HG03439 (cell line): ENCODE measurements around the gene PPM1K.
"Not testable (repeated sequence)": the region's sequence is repeated elsewhere in the genome, so short reads cannot be mapped to it uniquely, and the experiment has no call there.

Experiments
- ATAC-seq: cut with Tn5 transposase; IDR thresholded peaks from one replicate; pipeline ENCODE4 v1.9.1; 2021; ENCODE audit warnings: mild to moderate bottlenecking, moderate library complexity; ENCODE audit not compliant: unreplicated experiment

PPM1K gene

GRCh38 chr4:88284439-88285234, at the start of gene PPM1K:
PPM1K (minus strand) TSS chr4:88284561; CDS start chr4:88278583, 5,978 bp downstream.
- ATAC-seq = peak; percentile 89

- no peak for ATAC-seq
Measured at GRCh38 chr4:88333741-88334405, 49.5 kb upstream of the PPM1K start.

GRCh38 chr4:88327665-88328064, 43.3 kb upstream of the PPM1K start:
- no peak for ATAC-seq

GRCh38 chr4:88320780-88321373, 36.5 kb upstream of the PPM1K start:
- peak; percentile 99 for ATAC-seq

GRCh38 chr4:88320224-88320779, 35.9 kb upstream of the PPM1K start:
- ATAC-seq = peak; percentile 60

GRCh38 chr4:88318751-88319350, 34.5 kb upstream of the PPM1K start:
- ATAC-seq = no peak

GRCh38 chr4:88315460-88316017, 31.2 kb upstream of the PPM1K start:
- no peak for ATAC-seq

- not testable (repeated sequence) for ATAC-seq
Measured at GRCh38 chr4:88313088-88313624, 28.8 kb upstream of the PPM1K start.

DNA sequence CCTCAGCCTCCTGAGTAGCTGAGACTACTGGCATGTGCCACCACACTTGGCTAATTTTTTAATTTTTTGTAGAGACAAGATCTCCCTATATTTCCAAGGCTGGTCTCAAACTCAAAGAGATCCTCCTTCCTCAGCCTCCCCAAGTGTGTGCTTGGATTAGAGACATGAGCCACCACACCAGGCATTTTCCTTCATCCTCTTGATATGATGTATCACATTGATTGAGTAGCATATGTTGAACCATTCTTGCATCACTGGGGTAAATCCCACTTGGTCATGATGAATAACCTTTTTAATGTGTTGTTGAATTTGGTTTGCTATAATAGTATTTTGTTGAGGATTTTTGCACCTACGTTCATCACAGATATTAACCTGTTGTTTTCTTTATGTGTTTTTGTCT, 24.2 kb upstream of the PPM1K start:
- no peak for ATAC-seq

DNA sequence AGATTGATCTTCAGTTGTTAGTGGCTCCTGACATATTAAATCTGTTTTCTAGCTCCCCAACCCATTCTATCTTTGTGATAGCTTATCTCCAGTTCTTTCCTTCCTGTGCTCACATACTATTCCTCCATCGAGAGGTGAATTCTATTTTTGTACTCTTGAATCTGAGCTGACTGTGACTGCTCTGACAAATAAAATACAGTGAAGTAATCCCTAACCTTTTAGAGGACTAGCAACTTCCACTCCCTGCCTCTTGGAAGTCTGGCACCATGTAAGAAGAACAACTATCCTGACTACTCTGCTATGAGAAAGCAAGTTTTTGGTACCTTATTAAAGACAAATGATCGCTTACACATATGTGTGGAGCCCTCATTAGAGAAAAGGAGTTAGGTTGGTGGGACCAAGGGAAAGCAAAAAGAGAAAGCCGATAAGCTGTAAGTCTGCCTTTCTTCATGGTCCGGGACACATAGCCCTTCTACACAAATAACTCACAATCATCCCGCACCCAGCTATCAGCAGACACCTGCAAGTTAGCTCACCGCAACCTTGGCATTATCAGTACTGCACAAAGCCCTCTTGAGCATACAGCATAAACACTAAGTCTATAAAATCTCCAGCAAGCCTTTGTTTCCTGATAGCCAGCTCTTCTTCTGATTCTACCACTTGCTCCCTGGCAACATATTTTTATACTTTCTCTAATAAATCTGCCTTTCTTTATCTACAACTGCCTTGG, 13.5 kb upstream of the PPM1K start:
- no peak for ATAC-seq

- ATAC-seq = no peak
Measured at GRCh38 chr4:88297212-88297516, 12.8 kb upstream of the PPM1K start.

GRCh38 chr4:88296413-88297211, 12.3 kb upstream of the PPM1K start:
- ATAC-seq = no peak

DNA sequence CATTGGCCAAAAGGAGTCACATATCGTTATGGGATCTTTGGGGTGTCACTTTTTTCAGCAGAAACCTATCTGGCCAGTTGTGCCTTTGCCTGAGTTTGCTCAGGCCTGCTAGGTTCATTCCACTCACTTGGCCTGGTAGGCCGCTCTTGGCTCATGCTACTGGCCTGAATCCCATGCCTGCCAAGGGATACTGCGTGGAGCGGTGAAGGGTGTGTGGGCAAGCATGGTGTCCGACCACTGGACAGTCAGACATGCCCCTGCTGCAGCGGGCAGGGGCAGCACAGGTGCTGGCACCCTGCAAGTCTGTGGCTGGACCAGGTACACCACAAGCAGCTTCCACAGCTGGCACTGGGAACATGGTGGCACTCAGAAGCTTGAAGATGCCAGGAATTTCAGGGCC, 11.3 kb upstream of the PPM1K start:
- ATAC-seq = no peak

- no peak for ATAC-seq
Measured at GRCh38 chr4:88291003-88291402, 6.6 kb upstream of the PPM1K start.

- ATAC-seq = no peak
Measured at GRCh38 chr4:88286897-88287296, 2.5 kb upstream of the PPM1K start.

DNA sequence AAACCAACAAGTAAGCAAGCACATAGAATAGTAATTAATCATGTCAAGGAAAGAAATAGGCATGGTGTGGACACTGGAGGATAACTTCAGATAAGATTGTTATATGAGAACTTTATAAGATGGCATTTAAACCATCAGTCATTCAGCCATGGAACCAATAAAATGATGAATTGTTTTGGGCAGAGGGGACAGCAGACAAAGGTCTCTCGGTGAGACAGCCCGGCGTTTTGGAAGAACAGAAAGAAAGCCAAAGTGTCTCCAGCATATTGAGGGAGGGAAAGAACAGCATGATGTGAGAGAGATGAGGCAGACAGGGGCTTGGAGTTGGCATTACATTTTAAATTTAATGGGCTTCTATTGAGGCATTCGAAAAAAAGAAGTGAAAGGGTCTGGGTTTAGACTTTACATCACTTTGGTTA, 883 bp upstream of the PPM1K start:
- no peak for ATAC-seq

DNA sequence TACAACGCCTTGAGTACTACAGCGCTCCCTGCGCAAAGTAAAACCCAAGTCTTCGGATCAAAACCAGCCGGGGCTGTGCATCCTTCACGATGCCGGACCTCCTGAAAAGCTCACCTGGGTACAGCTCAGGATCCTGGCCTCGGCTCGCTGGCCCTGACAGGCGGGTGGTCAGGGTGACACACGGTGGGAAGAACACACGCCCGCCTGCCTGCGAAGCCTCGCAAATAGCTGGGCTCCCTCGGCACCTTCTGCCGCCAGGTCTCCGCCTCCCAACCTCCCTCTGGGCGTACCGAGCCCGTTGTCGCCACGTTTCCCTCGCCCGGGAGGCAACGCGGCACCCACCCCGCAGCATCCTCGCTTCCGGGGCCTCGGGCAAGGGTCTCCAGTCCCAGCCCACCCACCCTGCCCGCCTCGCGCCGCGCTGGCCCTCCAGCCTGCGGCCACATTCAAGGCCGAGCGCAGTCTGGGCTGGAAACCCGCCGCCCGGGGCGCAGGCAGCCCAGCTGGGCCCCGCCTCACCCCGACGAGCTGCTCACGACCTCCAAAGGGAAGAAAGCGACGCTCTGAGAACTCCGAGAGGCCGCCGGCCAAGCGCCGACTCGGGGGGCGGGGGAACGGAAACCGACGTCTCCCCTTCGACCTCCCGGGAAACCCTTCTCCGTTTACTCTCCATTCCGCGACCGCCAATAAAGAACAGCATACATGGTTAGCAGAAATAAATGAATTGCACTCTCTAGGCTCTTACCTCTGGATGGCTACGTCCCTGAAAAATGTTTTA, 511 bp downstream of the PPM1K start:
- ATAC-seq = peak; percentile 32

DNA sequence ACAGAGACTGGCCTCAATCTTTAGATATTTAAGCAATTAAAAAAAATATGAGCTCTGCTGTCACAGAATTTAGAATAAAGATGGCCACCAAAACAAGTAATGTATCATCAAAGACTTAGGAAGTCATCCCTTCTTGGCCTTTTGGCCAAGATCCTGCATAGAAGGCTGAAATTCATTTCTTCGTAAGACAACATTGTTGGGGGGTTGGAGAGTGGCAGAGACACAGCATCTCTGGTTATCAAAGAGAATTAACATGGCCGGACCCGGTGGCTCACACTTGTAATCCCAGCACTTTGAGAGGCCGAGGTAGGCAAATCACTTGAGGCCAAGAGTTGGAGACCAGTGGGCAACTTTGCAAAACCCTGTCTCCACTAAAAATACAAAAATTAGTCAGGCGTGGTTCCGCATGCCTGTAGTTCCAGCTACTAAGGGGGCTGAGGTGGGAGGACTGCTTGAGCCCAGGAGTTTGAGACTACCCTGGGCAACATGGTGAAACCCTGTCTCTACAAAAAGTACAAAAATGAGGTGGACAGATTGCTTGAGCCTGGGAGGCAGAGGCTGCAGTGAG, 4.0 kb downstream of the PPM1K start:
- ATAC-seq = no peak
